ENCODE data around the gene TMEM95.
"Not testable (repeated sequence)": the region's sequence is repeated elsewhere in the genome, so short reads cannot be mapped to it uniquely, and the experiment has no call there.

Gene TMEM95

DNA sequence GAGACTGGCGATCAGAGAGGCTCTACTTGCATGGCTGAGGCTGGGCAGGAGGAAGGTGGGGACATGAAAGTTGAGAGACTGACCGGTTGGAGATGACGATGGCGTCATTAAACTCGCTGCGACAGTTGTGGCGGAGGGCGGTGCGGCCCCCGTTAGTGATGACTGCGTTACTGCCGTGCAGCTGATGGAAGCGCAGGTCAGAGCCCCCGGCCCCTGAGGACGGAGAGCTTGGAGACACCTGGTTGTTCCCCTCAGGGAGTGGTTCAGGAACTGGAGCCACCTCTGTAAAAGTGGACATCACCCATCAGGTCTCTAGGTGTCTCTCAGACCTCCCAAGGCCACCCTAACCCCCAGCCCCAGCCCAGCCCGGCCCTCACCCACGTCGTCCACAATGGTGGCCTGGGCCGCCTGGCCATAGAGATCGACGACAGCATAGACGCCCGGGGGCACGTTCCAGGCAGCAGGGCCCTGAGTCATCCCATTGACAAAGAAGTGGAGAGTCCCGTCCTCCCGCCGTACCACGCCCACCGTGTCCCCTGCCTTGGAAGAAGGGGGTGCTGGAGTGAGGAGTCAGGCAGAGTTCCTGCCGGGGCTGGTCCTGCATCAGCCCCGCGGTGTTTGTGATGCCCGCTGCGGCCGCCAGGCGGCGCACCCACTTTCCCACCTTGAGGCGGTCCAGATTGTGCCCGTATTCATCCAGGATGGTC, 31.1 kb upstream of the TMEM95 start:
- DNase-seq (ENCODE audit: low read depth in 2 of 2) = peak in 1 of 2 donors; percentile 46

DNA sequence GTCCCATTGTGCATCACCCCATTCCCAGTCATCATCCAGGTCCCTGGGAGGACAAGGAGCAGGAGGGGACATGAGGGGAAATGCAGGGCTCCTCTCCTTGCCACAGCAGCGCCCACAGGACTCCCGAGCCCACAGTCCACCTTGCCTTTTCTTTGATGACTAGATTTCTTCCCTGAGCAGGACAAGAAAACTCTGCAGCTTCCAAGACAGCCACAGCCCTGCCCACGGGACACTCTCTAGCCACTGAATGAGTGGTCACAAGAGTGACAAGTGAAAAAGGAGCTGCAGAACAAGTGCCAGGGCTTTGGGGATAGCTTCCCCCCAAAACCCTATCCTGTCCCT, 30.5 kb upstream of the TMEM95 start:
- no peak for DNase-seq (ENCODE audit: low read depth in 2 of 2)

DNA sequence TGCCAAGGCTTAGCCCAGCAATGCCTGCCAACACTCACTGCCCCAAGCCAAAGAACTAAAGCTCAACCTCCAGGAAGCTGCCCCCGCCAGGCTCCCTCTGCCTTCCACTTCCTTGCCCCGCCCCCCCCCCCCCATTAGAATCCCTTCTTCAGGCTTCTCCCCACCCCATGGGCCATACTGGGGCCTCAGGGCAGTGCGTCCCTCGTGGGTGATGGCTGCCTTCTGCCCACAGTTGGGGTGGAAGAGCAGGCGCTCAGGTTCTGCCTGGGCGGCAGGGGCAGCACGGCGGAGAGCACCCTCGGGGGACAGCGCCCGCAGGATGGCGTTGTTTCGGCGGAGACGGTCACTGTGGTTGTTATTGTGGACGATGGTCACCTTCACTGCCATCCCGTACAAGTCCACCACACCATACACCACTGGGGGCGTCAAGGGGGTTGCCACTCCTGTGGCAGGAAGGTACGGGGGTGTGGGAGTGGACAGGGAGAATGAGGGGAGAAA, 29.9 kb upstream of the TMEM95 start:
- no peak for DNase-seq (ENCODE audit: low read depth in 2 of 2)

DNA sequence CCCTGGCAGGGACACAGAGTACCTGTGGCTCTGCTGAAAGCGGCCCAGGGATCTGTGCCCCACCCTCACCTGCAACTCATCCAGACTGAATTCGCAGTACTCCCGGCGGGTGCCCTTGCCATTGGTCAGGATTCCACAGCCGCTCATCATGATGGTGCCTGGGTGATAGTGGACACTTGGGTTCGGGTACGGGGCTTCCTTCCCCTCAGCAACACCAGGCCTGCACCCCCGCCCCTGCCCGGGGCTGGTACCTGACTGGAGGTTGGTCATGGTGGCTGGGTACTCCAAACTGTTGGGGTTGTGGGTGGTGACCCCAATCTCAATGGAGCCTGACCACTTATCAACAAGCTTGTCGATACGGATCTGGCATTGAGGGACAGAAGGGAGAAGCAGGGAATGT, 28.8 kb upstream of the TMEM95 start:
- no peak for DNase-seq (ENCODE audit: low read depth in 2 of 2)

DNA sequence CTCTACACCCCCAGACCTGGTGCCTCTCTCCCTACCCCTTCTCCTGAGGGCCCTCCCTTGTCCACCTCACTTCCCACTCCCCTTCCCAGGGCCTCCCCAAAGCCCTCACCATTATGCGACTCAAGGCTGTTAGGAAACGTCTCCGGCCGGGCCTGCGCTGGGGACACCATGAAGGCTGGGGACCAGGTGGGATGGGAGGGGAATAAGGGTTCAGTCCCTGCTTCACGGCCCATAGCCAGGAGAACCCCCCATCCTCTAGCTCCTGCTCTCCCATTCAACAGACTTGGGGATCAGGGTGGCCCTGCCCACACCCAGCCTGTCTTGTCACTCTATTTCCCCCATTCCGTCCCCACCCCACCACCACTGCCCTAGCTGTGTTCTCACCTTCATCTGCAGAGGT, 27.9 kb upstream of the TMEM95 start:
- no peak for DNase-seq (ENCODE audit: low read depth in 2 of 2)

DNA sequence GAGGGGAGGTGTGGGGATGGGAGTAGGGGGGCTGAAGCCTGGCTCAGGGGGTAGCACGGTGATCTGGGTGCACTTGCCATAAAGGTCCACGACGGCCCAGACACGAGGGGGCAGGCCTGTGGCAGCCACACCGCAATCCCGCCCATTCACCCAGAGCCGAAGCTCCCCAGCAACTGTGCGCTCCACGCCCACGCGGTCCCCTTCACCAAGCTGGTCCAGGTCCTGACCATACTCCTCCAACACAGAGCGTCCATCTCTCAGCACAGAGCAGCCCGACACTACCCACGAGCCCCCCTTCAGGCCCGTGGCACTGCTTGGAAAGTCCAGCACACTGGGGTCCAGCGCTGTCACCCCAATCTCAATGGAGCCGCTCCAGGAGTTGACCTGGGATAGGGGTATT, 27.5 kb upstream of the TMEM95 start:
- no peak for DNase-seq (ENCODE audit: low read depth in 2 of 2)

DNA sequence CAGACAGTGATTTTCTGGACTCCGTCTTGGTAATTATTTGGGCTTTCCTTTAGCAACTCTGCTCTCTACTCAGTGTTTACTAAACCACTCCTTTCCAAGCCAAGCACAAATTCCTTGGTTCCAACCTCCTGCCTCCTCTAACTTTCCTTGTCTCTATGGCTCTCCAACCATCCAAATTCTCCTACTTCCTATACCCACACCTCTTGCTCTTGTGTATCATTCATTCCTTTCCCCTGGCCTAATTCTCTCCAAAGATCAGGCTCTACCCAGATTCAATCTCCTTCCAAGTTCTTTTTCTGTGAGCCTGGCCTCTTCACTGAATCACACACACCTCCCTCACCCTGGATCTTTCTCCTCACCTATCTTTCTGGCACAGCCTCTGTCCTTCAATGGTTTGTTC, 26.9 kb upstream of the TMEM95 start:
- DNase-seq (ENCODE audit: low read depth in 2 of 2) = no peak

DNA sequence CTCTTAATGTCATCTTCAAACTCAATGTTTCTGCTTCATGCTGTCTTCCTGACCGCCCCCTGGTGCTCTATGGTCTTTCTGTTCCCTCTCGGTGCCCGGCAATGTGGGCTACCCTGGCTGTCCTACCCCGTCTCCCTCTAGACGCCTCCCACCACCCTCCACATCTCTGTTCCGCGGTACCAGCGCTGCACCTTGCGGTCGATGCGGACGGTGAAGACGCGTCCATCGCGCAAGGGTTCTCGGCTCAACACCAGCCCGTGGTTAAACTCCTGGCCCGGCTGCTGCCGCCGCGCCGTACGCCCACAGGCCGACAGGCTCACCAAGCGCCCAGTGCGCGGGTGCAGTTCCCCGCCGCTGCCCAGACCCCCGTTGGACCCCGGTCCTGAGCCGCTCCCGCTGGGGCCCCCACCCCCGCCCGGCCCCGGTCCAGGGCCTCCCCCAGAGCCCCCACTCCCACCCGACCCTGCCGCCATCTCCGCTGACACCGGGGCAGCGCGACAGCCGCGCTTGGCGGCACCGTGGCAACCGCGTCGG, 26.0 kb upstream of the TMEM95 start, which contains the start of gene NEURL4:
Gene NEURL4, minus strand, starts transcription at position 496 of the 534 bp plus-strand sequence. Its CDS starts 23 bp downstream, at position 473.
- DNase-seq (ENCODE audit: low read depth in 2 of 2) = no peak

DNA sequence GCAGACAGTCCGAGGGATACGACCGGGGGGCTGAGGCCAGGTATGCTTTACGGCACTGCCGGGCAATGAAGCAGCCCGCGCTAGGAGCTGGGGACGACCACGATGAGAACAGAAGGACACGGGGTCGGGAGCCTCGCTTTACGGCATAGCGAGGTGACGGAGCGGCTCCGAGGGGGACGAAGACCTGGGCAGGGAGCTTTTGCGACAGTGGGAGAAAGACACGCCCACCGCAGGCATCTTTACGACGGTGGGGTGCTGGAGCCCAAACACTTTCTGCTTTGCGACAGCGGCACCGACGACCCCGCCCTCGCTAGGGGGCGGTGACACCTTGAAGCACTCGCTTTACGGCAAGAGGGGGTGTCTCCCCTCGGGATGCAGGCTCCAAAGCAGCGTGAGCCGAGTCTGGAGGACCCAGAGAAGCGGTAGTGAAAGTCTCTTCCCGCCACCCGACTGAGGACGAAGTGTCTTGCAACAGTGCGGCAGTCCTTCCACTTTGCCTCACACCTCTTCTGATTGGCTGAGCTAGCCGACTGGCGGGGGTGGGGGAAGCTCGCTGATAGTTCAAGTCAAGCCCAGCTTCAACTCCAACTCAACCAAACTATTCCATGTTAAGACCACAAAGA, 25.5 kb upstream of the TMEM95 start:
- peak; percentile 96 for DNase-seq (ENCODE audit: low read depth in 2 of 2)

DNA sequence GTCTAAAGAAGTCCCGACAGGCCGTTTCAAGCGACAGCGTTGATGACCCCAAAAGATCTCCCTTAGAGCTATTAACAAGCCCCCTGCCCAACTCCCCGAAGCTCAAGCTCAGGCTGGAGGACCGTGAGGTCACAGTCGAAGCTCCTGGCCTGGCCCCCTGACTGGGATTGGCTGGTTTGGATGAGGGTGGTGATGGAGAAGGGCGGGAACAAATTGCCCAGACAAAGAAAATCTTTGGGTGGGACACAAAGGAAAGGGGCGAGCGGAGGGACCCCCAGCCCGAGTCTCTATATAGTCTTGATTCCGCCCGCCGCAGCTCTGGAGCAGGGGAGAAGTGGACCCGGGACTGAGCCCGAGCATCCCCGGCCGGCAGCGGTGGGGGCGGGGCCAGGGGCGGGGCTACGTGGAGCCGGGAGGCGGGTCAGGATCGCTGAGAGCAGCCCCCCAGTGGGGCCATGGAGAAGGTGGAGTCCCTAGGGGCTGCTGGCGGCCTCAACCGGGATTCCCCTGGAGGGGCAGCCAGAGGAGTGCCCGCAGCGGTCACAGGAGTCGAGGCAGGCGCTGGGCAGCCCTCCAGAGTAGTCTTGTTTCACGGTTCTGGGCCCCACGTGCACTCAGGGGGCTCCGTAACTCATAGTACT, 24.8 kb upstream of the TMEM95 start:
- peak; percentile 68 to 74 for DNase-seq (ENCODE audit: low read depth in 2 of 2)

DNA sequence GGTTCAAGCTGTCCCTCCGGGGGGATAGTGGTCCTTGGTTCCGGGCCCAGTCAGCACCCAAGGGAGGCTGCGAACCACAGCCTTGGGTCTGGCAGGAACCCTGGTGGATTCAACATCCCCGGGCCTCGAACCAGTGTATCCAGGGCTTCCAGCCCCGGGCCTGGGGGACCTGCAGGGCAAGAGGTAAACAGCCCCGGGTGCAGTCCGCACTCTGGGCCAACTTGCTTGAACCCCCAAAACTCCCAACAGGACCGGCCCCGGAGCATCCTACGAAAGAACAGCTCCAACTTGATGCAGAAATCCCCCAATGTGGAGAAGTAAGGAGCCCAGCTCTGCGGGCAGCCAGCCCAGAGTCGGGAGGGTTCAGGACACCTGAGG, 24.3 kb upstream of the TMEM95 start:
- DNase-seq (ENCODE audit: low read depth in 2 of 2) = no peak

DNA sequence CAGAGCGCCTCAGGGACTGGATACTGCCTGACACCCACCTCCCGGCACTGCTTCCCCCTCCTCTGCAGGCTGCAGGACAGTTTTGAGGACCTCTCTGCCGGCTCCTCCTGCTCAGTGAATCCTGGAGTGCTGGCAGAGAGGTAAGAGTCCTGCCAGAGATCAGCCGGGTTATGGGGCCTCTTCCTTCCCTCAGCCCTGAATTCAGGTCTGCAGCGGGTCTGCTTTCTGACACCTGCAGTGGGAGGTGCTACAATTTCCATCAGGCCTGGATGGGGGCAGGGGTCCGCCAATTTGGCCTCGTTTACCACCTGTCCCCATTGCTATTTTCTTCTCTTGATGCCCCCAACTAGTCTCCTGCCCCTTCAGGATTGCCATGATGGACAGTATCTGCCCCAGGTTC, 22.8 kb upstream of the TMEM95 start:
- no peak for DNase-seq (ENCODE audit: low read depth in 2 of 2)

DNA sequence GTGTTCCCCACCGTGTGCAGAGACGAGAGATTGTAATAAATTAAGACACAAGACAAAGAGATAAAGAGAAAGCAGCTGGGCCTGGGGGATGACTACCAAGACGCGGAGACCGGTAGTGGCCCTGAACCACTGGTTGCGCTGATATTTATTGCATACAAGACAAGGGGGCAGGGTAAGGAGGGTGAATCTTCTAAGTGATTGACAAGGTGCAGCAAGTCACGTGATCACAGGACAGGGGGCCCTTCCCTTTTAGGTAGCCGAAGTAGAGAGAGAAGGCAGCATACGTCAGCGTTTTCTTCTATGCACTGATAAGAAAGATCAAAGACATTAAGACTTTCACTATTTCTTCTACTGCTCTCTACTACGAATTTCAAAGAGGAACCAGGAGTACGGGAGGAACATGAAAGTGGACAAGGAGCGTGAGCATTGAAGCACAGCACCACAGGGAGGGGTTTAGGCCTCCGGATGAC, 22.3 kb upstream of the TMEM95 start:
- not testable (repeated sequence) for DNase-seq (ENCODE audit: low read depth in 2 of 2)

DNA sequence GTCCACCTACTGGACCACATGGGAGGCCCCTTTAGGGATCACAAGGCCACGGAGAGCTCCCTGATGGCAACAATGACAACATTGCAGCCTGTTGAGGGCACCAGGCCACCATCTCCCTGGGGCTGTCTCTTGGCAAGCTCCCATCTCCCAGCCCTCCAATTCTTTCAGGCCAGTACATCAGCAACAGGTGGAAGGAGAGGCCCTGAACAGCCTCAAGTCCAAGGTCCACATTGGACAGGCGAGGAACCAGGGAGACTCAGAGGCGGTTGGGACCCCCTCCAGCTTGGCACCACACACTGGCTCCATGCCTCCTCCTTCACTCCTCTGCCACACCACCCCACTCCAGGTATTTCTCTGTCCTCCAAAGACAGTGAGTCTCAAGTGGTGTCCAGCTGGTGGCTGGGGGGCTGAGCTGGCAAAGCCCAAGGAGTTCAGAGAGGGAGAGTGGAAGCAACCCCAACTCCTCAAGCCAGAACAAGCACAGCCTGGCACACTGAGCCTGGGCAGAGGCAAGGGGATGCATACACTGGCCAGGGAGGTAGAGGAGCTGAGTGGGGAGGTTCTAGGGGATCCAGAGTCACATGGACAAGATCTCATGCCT, 19.9 kb upstream of the TMEM95 start:
- no peak for DNase-seq (ENCODE audit: low read depth in 2 of 2)

DNA sequence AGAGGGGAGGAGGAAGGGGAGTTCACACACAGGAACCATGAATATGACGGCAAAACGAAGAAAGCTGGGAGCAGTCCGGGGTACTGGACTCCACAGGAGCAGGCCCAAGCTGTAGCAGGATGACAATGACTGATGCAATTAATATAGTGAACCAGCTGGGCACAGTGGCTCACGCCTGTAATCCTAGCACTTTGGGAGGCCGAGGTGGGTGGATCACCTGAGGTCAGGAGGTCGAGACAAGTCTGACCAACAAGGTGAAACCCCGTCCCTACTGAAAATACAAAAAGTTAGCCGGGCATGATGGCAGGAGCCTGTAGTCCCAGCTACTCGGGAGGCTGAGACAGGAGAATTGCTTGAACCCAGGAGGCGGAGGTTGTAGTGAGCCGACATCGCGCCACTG, 19.2 kb upstream of the TMEM95 start:
- not testable (repeated sequence) for DNase-seq (ENCODE audit: low read depth in 2 of 2)

DNA sequence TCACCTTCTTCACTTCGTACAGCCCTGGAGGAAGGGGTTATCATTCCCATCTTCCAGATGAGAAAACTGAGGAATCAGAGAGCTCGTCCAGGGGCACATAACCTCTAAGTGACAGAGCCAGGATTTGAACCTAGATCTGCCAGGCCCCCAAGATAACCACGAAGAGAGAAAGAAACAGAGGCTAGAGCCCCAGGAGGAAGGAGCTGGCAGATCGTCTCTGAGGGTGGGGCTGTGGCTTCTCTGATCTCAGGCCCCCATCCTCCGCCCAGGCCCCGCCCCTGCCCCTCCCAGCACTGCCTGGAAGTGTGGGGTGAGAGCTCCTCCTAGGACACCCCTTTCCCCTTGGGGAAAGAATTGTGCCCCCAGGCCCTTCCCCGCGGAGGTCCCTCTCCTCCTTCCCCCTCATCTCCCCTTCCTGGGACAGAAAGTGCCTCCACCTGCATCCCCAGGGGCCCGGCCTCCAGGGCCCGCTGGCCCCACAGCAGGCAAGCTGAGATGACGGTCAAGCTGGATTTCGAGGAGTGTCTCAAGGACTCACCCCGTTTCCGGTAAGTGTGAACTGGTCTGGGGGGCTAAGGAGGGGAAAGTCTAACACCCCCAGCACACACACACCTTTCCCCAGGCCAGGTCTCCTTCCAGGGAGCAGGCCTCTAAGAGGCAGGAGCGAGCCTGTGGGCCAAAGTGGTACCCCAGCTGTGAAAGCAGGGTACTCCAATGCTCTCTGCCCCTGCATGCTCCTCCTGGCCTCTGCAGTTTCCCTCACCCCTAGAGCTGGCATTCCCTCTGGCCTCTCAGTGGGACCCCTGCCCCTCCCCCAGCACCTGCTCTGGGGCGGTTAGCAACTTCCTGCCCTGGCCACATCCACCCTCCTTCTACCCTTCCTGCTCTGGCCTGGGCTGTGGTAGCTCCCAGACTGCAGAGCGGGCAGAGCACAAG, 18.4 kb upstream of the TMEM95 start, which contains the start of gene ACAP1:
Gene ACAP1, plus strand, starts transcription at position 290 of the 936 bp plus-strand sequence. Its CDS starts 206 bp downstream, at position 496.
- peak in 1 of 2 donors; percentile 88 for DNase-seq (ENCODE audit: low read depth in 2 of 2)

DNA sequence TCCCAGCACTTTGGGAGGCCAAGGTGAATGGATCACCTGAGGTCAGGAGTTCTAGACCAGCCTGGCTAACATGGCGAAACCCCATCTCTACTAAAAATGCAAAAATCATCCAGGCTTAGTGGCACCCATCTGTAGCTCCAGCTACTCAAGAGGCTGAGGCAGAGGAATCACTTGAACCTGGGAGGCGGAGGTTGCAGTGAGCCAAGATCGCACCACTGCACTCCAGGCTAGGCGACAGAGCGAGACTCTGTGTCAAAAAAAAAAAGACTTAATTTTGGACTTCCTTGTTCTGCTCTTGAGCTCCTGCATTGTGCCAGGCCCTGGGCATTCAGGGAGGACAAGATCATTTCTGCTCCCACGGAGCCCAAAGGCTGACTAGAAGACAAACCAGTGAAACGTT, 17.4 kb upstream of the TMEM95 start:
- not testable (repeated sequence) for DNase-seq (ENCODE audit: low read depth in 2 of 2)

DNA sequence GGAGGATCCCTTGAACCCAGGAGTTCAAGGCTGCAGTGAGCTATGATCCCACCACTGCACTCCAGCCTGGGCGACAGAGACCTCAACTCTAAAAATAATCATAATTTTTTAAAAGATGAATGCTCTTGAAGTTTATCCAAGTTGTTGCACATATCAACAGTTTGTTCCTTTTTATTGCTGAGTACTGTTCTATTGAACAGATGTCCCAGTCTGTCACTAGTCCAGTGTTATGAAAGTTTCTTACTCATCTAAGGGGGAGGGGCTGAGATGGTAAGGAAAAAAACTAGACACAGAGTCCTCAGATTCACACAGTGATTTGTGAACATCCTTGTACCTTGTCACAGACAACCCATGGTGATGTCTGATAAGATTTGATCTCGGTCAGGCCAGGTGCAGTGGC, 14.8 kb upstream of the TMEM95 start:
- DNase-seq (ENCODE audit: low read depth in 2 of 2) = no peak

DNA sequence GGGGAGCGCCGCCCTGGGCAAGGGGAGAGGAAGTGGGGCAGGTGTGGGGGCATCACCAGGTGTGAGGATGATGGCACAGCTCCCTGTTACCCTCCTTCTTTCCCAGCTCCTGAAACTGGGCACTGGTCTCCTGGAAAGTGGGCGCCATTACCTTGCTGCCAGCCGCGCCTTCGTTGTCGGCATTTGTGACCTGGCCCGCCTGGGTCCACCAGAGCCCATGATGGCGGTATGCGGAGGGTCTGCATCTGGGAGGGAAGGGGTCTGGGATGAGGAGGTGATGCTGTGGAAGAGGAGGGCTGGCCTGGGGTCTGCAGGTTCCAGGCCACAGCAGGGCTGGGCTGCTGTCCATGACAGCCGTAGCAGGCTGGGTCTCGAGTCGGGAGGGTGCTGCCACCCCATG, 13.1 kb upstream of the TMEM95 start:
- DNase-seq (ENCODE audit: low read depth in 2 of 2) = no peak

DNA sequence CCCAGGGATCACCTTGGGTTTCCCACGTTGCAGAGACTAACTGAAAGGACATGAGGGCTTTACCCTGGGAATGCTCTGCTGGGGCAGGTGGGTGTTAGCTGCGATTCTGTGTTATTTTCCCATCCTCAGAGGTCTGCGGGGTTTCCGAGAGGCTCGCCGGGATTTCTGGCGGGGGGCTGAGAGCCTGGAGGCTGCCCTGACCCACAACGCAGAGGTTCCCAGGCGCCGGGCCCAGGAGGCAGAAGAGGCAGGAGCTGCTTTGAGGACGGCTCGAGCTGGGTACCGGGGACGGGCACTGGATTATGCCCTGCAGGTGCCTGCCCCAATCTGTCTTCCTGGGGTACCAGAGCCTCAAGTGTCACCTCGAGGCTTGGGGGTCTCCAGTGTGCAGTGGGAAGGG, 11.7 kb upstream of the TMEM95 start:
- DNase-seq (ENCODE audit: low read depth in 2 of 2) = no peak

Measured in stimulated activated CD4-positive, alpha-beta T cell treated with anti-CD3 and anti-CD28 coated beads, Interleukin-15, amount 100 ng/mL, for 48 hours (primary cell).